CD4-positive, alpha-beta T cell treated with Interleukin-15 for 1 hour (primary cell): ENCODE results near the gene SLC24A4.

ENCODE experiments used
- DNase-seq: peaks from one replicate; pipeline ENCODE4 v3.0.0-alpha.2; 2020

SLC24A4 gene

GRCh38 chr14:92460916-92461579 lies 138.1 kb downstream of the SLC24A4 start:
- no peak for DNase-seq

- DNase-seq = no peak
Measured at GRCh38 chr14:92461891-92462290, 138.9 kb downstream of the SLC24A4 start.

DNA sequence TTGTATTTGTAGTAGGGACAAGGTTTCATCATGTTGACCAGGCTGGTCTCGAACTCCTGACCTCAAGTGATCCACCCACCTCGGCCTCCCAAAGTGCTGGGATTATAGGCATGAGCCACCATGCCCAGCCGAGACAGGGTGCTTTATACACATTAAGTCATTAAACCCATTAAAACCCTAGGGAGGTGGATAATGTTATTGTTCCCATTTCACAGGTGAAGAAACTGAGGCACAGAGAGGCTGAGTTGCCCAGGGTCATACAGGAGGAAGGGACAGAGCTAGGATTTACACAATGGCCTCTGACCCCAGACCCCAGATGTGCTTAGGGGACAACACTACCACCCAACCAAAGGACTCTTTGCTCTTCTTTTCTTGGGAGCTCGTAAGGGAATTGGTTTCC lies 139.6 kb downstream of the SLC24A4 start:
- DNase-seq = no peak

- DNase-seq = no peak
Measured at GRCh38 chr14:92463141-92463540, 140.2 kb downstream of the SLC24A4 start.

- DNase-seq = no peak
Measured at GRCh38 chr14:92464156-92464555, 141.2 kb downstream of the SLC24A4 start.

GRCh38 chr14:92464716-92465115 lies 141.8 kb downstream of the SLC24A4 start:
- DNase-seq = no peak

- DNase-seq = no peak
Measured at GRCh38 chr14:92465353-92466055, 142.5 kb downstream of the SLC24A4 start.

DNA sequence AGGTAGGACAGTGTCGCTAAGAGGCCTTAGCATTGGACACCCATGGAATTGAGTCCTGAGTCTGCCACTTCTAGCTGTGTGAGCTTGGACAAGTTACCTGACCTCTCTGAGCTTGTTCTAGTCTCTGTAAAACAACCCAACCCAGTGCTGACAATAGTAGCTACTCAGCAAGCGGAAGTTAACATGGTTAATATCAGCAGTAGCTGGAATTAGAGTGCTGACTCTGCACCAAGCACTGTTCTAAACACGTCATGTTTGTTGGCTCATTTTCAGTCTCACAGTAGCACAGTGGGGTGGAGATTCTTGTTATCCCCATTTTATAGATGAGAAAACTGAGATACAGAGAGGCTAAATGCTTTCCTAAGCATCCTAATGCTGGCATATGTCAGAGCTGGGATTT lies 143.1 kb downstream of the SLC24A4 start:
- no peak for DNase-seq

- no peak for DNase-seq
Measured at GRCh38 chr14:92469515-92469914, 146.6 kb downstream of the SLC24A4 start.

GRCh38 chr14:92470215-92470614 lies 147.2 kb downstream of the SLC24A4 start:
- DNase-seq = no peak

DNA sequence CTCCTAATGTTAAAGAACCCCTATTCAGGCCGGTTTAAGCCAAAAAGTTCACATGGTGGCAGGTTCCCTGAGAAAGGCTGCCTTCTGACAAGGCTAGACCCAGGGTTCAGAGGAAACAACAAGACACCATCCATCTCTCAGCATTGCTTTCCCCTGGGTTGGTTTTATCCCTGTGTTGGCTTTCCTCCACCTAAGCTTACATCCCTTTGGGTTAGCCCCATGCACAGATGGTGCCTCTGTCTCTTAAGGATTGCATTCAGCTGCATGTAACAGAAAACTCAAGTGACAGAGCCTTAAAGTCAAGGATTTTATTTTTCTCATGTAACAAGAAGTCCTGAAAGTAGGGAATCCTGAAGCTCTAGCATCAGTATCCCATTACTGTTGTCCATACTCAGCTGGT lies 147.8 kb downstream of the SLC24A4 start:
- no peak for DNase-seq

DNA sequence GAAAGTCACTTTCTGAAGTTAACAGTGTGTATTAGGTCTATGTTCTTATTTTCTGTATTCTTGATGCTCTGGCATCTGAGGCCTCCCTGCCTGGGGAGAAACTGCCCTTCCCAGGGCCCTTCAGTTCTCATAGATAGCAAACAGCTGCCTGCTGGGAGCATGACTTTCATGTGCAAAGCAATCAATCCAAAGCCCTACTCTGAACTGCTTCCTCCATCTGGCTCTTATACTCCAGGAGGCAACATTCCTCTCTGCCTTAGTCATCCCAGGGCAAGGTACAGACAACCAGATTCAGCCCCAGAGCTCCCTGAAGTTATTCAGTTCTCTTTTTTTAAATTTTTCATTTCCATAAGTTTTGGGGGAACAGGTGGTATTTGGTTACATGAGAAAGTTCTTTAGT lies 149.0 kb downstream of the SLC24A4 start:
- DNase-seq = no peak

DNA sequence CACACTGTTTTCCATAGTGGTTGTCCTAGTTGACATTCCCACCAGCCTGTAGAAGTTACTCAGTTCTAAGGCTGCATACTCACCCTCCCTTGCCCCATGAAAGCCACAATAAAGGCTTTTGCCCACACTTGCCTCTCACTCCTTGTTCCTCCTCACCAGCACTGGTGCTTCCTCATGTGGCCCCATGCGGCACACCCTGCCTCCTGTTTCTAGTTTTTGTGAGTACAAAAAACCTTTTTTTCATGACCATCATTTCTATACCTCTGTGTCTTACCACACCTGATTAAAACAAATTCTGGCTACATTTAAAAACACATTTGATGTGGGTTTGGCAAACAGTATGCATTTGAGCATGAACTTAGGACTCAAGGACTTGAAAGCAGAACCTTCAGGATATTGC lies 149.9 kb downstream of the SLC24A4 start:
- DNase-seq = peak; percentile 39

DNA sequence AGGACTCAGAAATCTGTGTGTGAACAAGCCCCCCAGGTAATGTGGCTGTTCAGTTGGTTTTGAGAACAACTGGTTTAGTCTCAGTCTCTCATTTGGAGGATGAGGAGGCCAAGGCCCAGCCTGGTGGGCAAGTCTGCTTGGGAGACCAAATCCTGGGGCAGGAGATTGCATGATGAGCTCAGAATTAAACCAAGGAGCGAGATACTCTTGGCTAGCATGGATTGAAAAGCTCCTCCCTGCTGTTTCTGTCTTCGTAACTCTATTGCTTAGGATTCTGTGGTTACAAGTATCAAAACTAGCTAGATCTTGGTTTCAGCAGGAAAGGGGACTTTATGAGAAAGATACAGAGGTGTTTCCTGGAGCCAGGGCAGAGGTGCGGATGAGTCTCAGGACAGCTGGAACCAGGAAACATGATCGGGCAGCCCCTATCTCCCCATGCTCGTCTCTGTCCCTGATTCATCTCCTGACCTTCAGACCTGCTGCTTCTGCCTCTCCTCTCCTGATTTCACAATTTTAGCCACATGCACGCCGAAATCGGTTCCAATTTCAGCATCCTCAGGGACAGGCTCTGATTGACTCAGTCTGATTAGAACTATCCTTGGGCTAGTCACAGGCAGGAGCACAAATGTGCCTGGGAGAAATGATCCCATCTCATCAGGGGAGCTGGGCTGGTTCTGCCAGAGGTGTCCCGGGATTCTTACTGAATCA lies 150.4 kb downstream of the SLC24A4 start:
- DNase-seq = no peak

DNA sequence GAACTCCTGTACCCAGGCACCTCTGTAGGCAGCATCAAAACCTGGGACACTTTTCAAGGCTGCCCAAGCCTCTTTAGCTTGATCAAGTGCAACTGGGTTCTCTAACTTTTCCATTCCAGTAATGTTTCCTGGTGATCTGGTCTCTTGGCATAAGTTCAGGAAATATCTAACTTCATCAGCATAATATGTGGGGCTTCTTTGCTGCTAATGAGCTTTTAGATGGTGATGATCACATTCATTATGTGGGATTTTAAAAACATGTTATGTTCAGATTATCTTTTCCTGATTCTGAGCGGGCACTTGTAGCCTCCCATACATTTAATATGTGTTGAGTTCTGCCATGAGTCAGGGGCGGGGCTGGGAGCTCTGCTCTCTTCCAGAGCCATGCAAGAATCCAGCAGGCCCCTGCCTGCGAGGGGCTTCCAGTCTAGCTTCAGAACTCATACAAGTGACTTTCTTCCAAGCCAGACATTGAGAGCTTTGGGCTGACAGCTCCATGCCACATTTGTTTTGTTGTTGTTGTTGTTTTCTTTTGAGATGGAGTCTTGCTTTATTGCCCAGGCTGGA lies 151.1 kb downstream of the SLC24A4 start:
- no peak for DNase-seq

GRCh38 chr14:92475037-92475436 lies 152.1 kb downstream of the SLC24A4 start:
- DNase-seq = no peak

- peak; percentile 50 for DNase-seq
Measured at GRCh38 chr14:92475451-92476187, 152.7 kb downstream of the SLC24A4 start.

DNA sequence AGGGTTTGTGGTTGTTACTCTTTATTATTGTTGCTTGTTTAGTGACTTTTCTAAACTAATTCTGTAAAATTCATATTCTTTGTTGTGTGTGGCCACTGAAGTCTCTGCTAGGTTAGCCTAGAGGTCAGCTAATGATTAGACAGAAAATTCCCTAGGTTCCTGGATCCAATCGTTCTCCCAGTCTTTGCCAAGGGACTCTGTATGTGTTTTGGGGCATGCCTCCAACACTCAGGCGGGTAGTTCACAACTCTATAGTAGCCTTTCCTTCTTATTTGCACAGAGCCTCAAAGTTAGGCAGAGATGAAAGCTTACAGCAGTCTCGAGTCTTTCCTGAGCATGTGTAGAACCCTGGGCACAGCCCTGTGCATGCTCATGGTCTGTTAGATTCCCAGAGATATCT lies 157.9 kb downstream of the SLC24A4 start:
- no peak for DNase-seq

- no peak for DNase-seq
Measured at GRCh38 chr14:92481386-92481785, 158.4 kb downstream of the SLC24A4 start.

- no peak for DNase-seq
Measured at GRCh38 chr14:92481811-92482555, 159.0 kb downstream of the SLC24A4 start.

DNA sequence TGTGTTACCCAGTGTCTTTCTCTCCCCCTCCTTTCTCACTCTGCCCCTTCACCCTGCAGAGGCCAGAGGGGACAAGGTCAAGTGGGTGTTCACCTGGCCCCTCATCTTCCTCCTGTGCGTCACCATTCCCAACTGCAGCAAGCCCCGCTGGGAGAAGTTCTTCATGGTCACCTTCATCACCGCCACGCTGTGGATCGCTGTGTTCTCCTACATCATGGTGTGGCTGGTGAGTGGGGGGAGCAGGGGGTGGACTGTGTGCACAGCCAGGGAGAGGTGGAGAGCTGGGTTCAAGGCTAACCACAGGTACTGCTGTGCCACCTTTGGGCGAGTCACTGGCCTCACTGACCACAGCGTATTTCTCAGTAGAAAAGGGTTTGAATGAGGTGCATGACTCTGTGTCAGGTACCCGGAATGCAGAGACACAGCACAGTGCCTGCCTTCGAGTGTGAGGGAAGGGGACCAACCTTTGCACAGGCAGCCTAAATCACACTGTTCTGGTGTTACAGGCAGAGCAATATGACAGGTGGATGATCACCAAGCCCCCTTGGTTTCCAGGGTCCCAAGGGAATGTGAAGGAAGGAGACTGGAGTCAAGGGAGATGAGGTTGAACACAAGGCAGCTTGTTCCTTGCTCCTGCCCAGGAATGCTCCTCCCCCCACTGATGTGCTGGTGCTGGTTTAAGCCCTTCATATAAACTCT lies 159.8 kb downstream of the SLC24A4 start:
- DNase-seq = no peak
